OCI-LY7 (cell line): ENCODE data around the gene WDTC1.

ENCODE experiments used
- CTCF ChIP-seq: fragments of 200-600 bp; sonication (generic); conservative IDR thresholded peaks from 2 replicates; pipeline ENCODE4 v1.5.1; 2014; ENCODE audit warnings: mild to moderate bottlenecking, antibody characterized with exemption, low read length, moderate library complexity, mixed read lengths
- EZH2phosphoT487 ChIP-seq: fragments of 200-600 bp; sonication (generic); IDR thresholded peaks from 2 replicates; pipeline ENCODE4 v1.6.1; 2018; ENCODE audit warnings: low read depth, borderline replicate concordance, mild to moderate bottlenecking, mixed run types, antibody characterized with exemption, low read length, moderate library complexity, mixed read lengths

- TF ChIP-seq CTCF (no peak), EZH2phosphoT487 (no peak)
Observed at GRCh38 chr1:27318596-27318995, 84.2 kb downstream of the WDTC1 start.
